DOHH2 (cell line): ENCODE data around the gene GJA4.

ENCODE experiments used
- H3F3A ChIP-seq: fragments of 200-600 bp; sonication (generic), shearing (Covaris generic); 2 replicates; pipeline ENCODE4 v1.6.0; 2016; ENCODE audit warnings: antibody characterized with exemption, mild to moderate bottlenecking; ENCODE audit not compliant: control insufficient read depth, insufficient read depth
- H3K27ac ChIP-seq: fragments of 200-600 bp; sonication (generic); 2 replicates; pipeline ENCODE4 v1.5.1; 2014; ENCODE audit warnings: low read depth, mild to moderate bottlenecking, low read length, moderate library complexity
- H3K27me3 ChIP-seq: fragments of 200-600 bp; sonication (generic); 2 replicates; pipeline ENCODE4 v1.6.1; 2014; ENCODE audit warnings: mild to moderate bottlenecking, low read length, mixed read lengths; ENCODE audit not compliant: control insufficient read depth
- H3K36me3 ChIP-seq: fragments of 200-600 bp; sonication (generic); 2 replicates; pipeline ENCODE4 v1.6.1; 2014; ENCODE audit warnings: mild to moderate bottlenecking, low read length, moderate library complexity, mixed read lengths; ENCODE audit not compliant: control insufficient read depth
- H3K4me1 ChIP-seq: fragments of 200-600 bp; sonication (generic); 2 replicates; pipeline ENCODE4 v1.6.1; 2014; ENCODE audit warnings: mild to moderate bottlenecking, low read length, mixed read lengths; ENCODE audit not compliant: control insufficient read depth
- H3K4me2 ChIP-seq: fragments of 200-600 bp; sonication (generic); 2 replicates; pipeline ENCODE4 v1.6.0; 2014; ENCODE audit warnings: mild to moderate bottlenecking, low read length, moderate library complexity
- H3K4me3 ChIP-seq: fragments of 200-600 bp; sonication (generic); 2 replicates; pipeline ENCODE4 v1.5.1; 2014; ENCODE audit warnings: mild to moderate bottlenecking, low read length, mixed read lengths
- H3K79me2 ChIP-seq: fragments of 200-600 bp; sonication (generic); 2 replicates; pipeline ENCODE4 v1.6.1; 2014; ENCODE audit warnings: mild to moderate bottlenecking, low read length, mixed read lengths; ENCODE audit not compliant: control insufficient read depth
- H3K9me2 ChIP-seq: fragments of 200-600 bp; sonication (generic); replicated peaks from 2 replicates; pipeline ENCODE4 v1.6.1; 2014; ENCODE audit warnings: mild to moderate bottlenecking, low read length, mixed read lengths; ENCODE audit not compliant: control insufficient read depth
- H3K9me3 ChIP-seq: fragments of 200-600 bp; sonication (generic); 2 replicates; pipeline ENCODE4 v1.6.1; 2014; ENCODE audit warnings: antibody characterized with exemption, low read length, mixed read lengths; ENCODE audit not compliant: control insufficient read depth, insufficient read depth
- H4K20me1 ChIP-seq: fragments of 200-600 bp; sonication (generic); 2 replicates; pipeline ENCODE4 v1.6.0; 2014; ENCODE audit warnings: low read depth, mild to moderate bottlenecking, antibody characterized with exemption, low read length, moderate library complexity; ENCODE audit not compliant: control insufficient read depth, insufficient read depth
- CTCF ChIP-seq: fragments of 200-600 bp; sonication (generic); IDR thresholded peaks from one replicate; pipeline ENCODE4 v1.5.1; 2014; ENCODE audit warnings: antibody characterized with exemption, mild to moderate bottlenecking, low read depth, low read length; ENCODE audit not compliant: poor library complexity, severe bottlenecking
- EZH2phosphoT487 ChIP-seq: fragments of 200-600 bp; sonication (generic); IDR thresholded peaks from 2 replicates; pipeline ENCODE4 v1.6.1; 2017; ENCODE audit warnings: borderline replicate concordance, mild to moderate bottlenecking, antibody characterized with exemption, low read length, moderate library complexity, mixed read lengths

The GJA4 gene

DNA sequence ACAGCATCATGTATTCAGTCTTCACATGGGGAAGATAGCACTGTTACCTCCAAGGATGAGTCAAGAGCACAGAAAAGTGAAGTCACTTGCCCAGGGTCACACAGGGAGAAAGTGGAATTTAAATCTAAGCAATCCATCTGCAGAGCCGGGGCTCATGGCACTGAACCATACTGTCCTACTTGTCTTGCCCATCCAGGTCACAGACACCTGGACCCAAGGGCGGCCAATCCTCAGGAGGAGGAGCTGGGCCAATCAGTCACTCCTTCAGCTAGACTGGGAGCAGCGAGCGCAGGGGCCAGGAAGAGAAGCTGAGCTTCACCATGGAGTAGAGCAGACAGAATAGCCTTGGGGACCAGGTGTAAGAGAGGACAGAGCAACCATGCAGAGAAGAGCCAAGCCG, 47.1 kb upstream of the GJA4 start:
- H3K4me2 ChIP-seq, result no peak overlapping the region
- no peaks in the 10 kb centered on the region for H4K20me1 ChIP-seq
- no peaks in the 10 kb centered on the region for H3K27me3 ChIP-seq
- H3F3A ChIP-seq, result no peaks in the 10 kb centered on the region
- no peak overlapping the region for H3K27ac ChIP-seq
- no peak overlapping the region for H3K4me3 ChIP-seq
- no peak for TF ChIP-seq CTCF
- no peak for TF ChIP-seq EZH2phosphoT487
- no peaks in the 10 kb centered on the region for H3K9me2 ChIP-seq
- no peaks in the 10 kb centered on the region for H3K36me3 ChIP-seq
- H3K4me1 ChIP-seq, result no peaks in the 10 kb centered on the region
- H3K79me2 ChIP-seq, result no peaks in the 10 kb centered on the region
- no peaks in the 10 kb centered on the region for H3K9me3 ChIP-seq

GRCh38 chr1:34746101-34746500, 46.7 kb upstream of the GJA4 start:
- Histone ChIP-seq H4K20me1 (no peaks in the 10 kb centered on the region), H3K4me3 (no peak overlapping the region)

DNA sequence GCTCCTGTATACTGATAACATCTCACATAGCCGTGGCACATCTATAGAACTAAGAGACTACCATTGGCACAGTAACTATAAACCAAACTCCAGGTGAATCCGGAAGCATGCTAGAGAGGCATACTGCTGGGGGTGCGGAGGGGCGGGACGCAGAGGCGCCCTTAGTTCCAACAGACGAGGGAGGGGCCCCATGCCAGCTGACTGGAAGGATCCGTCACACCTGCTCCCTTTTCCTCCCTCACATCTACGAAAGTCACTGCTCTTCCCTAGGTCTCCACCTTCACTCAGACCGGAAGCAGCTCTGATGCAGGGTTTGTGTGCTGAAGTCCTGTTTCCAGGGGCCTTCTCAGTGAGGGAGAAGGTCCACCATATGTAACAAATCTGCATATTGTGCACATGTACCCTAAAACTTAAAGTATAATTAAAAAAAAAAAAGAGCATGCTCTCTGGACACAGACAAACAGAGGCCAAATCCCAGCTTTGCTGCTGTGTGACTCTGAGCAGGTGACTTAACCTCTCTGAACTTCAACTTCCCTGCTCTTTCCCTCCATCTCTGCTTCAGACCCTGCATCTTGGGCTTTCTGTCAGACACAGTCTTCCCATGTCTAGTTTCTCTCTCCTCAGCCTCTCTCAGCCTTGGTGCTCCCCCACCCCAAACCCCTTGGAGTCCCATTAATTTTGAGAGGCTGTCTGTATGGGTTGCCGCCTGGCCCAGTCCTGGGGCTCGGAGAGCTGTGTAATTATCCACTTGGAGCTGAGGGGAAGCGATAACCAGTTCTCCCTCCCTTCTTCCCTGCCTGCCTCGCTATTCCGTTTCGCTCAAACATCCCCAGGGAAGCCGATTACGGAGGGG, 45.8 kb upstream of the GJA4 start:
- H3K4me3 ChIP-seq, result no peak overlapping the region
- H3K27ac ChIP-seq, result no peak overlapping the region
- no peaks in the 10 kb centered on the region for H3K36me3 ChIP-seq
- H3K9me2 ChIP-seq, result no peaks in the 10 kb centered on the region
- H3F3A ChIP-seq, result no peaks in the 10 kb centered on the region
- H3K4me1 ChIP-seq, result no peaks in the 10 kb centered on the region
- TF ChIP-seq CTCF, result no peak
- TF ChIP-seq EZH2phosphoT487, result no peak
- H3K9me3 ChIP-seq, result no peaks in the 10 kb centered on the region
- no peak overlapping the region for H3K4me2 ChIP-seq
- no peaks in the 10 kb centered on the region for H3K27me3 ChIP-seq
- H3K79me2 ChIP-seq, result no peaks in the 10 kb centered on the region
- H4K20me1 ChIP-seq, result no peaks in the 10 kb centered on the region

More at GRCh38 chr1:34746101-34746500, 46.7 kb upstream of the GJA4 start:
- no peaks in the 10 kb centered on the region for H3K9me3 ChIP-seq
- H3K9me2 ChIP-seq, result no peaks in the 10 kb centered on the region
- TF ChIP-seq CTCF (no peak), EZH2phosphoT487 (no peak)
- H3K4me1 ChIP-seq, result no peaks in the 10 kb centered on the region
- H3K27ac ChIP-seq, result no peak overlapping the region
- H3K4me2 ChIP-seq, result no peak overlapping the region
- H3F3A ChIP-seq, result no peaks in the 10 kb centered on the region
- H3K27me3 ChIP-seq, result no peaks in the 10 kb centered on the region
- no peaks in the 10 kb centered on the region for H3K36me3 ChIP-seq
- no peaks in the 10 kb centered on the region for H3K79me2 ChIP-seq

GRCh38 chr1:34747638-34747941, 45.2 kb upstream of the GJA4 start:
- Histone ChIP-seq H3K4me1 (no peaks in the 10 kb centered on the region), H4K20me1 (no peaks in the 10 kb centered on the region), H3K4me2 (no peak overlapping the region), H3K27me3 (no peaks in the 10 kb centered on the region), H3K27ac (no peak overlapping the region), H3K36me3 (no peaks in the 10 kb centered on the region), H3K9me3 (no peaks in the 10 kb centered on the region), H3F3A (no peaks in the 10 kb centered on the region), H3K9me2 (no peaks in the 10 kb centered on the region), H3K4me3 (no peak overlapping the region), H3K79me2 (no peaks in the 10 kb centered on the region)
- no peak for TF ChIP-seq EZH2phosphoT487
- no peak for TF ChIP-seq CTCF
